Liver (tissue), 3 donors: Measurements from ENCODE around the gene EFNA3.

Source experiments
- CTCF ChIP-seq: fragments of 150-350 bp; IDR thresholded peaks from 2 replicates; pipeline ENCODE4 v1.5.1; 2017; ENCODE audit warnings: improper control_type of control experiment, low read depth, low read length; ENCODE audit not compliant: missing input control
- EGR1 ChIP-seq, 2 donors: IDR thresholded peaks; 2 replicates each; pipeline ENCODE4 v1.6.1; 2016 to 2018; ENCODE audit warnings: antibody characterized with exemption in 2 of 2, low read depth in 2 of 2
- FOXA1 ChIP-seq: IDR thresholded peaks from 2 replicates; pipeline ENCODE4 v1.6.1; 2016; ENCODE audit warnings: antibody characterized with exemption
- RXRA ChIP-seq, 2 donors: IDR thresholded peaks; 2 replicates each; pipeline ENCODE4 v1.6.1; 2017 to 2018; ENCODE audit warnings: antibody characterized with exemption in 2 of 2, mild to moderate bottlenecking in 1 of 2
- TF ChIP-seq, protein P1 (sequence below): IDR thresholded peaks from 2 replicates; pipeline ENCODE4 v1.6.1; 2016; ENCODE audit warnings: antibody characterized with exemption, mild to moderate bottlenecking
- donor health status: healthy.
- donor health status: healthy.

- TF ChIP-seq CTCF (no peak), RXRA (IDR thresholded peaks at IDR 0.05) (peak; percentile 74 to 93), EGR1 (IDR thresholded peaks at IDR 0.05; ENCODE audit: low read depth in 2 of 2) (peak in 1 of 2 donors; percentile 58), FOXA1 (no peak)
- TF ChIP-seq, protein P1, sequence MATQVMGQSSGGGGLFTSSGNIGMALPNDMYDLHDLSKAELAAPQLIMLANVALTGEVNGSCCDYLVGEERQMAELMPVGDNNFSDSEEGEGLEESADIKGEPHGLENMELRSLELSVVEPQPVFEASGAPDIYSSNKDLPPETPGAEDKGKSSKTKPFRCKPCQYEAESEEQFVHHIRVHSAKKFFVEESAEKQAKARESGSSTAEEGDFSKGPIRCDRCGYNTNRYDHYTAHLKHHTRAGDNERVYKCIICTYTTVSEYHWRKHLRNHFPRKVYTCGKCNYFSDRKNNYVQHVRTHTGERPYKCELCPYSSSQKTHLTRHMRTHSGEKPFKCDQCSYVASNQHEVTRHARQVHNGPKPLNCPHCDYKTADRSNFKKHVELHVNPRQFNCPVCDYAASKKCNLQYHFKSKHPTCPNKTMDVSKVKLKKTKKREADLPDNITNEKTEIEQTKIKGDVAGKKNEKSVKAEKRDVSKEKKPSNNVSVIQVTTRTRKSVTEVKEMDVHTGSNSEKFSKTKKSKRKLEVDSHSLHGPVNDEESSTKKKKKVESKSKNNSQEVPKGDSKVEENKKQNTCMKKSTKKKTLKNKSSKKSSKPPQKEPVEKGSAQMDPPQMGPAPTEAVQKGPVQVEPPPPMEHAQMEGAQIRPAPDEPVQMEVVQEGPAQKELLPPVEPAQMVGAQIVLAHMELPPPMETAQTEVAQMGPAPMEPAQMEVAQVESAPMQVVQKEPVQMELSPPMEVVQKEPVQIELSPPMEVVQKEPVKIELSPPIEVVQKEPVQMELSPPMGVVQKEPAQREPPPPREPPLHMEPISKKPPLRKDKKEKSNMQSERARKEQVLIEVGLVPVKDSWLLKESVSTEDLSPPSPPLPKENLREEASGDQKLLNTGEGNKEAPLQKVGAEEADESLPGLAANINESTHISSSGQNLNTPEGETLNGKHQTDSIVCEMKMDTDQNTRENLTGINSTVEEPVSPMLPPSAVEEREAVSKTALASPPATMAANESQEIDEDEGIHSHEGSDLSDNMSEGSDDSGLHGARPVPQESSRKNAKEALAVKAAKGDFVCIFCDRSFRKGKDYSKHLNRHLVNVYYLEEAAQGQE: peak; percentile 57
Observed at GRCh38 chr1:155107309-155108264, 28.9 kb downstream of the EFNA3 start.
